NAMALWA (cell line): Measurements from ENCODE around the gene SYNJ2.

ENCODE experiments used
- DNase-seq: peaks from one replicate; pipeline ENCODE4 v3.0.0-alpha.2; 2015; ENCODE audit warnings: low spot score

Gene SYNJ2

DNA sequence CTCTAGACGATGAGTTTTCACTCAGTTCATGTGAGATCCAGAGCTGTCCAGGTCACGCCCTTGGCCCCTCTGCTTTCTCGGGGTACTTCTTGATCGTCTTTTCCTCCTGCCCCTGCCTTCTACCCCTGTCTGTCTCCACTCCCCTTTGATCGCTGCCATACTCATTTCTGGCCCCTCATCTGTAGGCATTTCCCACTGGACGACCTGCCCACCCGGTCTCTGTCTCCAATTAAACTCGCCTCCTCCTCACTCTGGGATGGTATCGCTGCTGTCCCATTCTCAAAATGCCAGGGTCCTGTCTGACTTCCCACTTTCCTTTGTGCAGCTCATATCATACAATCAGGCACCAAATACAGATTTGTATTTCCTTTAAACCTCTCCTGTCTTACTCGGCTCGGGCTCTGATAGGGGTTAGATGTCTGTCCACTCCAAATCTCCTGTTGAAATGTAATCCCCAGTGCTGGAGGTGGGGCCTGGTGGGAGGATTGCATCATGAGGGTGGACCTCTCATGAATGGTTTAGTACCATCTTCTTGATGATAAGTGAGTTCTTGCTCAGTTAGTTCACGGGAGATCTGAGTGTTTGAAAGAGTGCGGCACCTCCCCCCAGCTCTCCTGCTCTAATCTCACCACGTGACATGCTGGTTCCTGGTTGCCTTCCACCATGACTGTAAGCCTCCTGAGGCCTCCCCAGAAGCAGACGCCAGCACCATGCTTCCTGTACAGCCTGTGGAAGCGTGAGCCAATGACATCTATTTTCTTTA is 3.5 kb upstream of the SYNJ2 start:
- no peak for DNase-seq

GRCh38 chr6:157980288-157981131 is 1.2 kb upstream of the SYNJ2 start:
- DNase-seq, result peak; percentile 21

DNA sequence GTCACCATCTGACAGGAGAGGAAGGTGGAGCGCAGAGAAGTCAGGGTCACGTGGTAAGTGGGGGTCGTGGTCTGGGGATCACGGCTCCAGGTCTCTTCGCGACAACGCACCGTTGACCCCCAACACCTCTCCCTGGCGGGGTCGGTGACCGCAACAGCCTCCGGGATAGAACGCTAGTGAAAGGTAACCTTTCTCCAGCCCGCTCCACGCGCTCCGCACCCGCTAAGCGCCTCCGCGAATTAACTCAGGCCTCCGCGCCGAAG is 600 bp upstream of the SYNJ2 start:
- no peak for DNase-seq

GRCh38 chr6:157982102-157982562 is 469 bp downstream of the SYNJ2 start:
- DNase-seq, result peak; percentile 53

DNA sequence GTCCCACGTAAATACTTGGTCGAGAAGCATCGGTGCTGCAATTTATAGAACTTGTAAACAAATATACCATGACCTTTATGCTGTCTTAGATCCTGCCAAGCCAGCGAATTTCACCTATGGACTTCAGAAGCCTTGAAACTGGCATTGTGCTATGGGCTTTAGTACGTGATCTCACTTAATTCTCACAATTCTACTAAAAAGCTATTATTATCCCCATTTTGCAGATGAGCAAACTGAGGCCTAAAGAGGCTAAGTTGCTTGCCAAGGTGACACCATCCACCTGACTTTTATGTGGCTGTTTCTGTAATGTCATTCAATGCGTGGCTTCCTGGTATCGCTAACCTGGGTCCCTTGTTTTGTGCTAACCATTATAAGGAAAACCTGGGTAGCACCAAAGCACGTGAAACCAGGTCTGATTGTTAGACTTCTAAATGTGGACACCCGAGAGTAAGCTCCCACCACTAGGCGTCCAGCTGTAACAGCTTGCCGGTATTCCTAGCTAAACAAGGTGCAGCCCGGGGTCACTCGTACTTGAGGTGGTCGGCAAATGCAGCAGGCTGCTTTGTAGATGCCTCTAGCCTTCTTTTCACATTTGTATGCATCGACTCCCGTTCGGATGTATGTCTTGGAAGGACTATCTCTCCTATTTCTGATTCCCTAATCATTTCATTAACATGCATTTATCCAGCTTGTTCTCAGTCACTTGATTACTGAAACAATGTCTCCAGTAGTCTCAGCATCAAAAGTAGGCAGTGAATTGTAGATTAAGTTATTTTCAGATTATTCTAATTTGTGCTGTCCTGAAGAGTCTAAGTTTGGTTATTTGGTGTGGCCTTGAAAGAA is 1.1 kb downstream of the SYNJ2 start:
- DNase-seq, result no peak

- no peak for DNase-seq
Measured at GRCh38 chr6:157983406-157984119, 1.9 kb downstream of the SYNJ2 start.

DNA sequence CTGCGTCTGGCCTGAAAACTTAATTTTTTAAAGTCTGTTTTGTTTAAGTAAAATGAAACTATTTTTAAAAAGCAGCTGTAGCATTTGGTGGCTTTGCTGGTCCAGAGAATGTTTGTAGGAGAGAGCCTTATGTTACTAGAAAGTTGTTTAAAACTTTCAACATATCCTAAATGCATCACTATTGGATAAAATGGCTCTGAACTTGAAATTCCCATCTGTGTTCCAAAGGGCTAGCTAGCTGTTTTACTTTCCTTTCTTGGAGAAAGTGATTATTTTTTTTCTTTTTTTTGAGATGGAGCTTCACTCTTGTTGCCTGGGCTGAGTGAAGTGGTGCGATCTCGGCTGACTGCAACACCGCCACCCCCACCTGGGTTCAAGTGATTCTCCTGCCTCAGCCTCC is 2.5 kb downstream of the SYNJ2 start:
- DNase-seq, result no peak

DNA sequence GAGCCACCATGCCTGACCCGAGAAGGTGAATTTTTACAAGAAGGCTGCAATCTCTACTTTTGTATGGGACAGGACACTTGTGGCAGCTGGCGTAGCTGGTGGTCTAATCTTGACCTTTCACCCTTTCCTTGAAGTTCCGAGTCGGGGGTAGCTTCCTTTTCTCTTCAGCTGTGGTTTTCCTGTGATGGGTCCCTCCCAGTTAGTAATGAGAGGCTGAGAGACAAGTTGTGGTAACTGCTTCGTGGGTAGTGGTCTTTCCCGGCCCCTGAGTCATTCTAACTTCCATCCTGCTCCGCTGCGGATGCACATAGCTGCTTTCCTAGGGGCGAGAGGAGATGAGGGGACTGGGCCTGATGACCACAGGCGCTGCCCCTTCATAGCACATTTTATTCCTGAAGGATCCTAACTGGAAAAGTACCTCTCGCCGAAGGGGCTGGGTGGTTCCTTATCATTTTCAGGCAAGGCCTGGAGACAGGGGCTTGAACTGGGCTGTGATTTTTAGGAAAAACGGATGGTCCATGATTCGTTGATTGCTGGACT is 3.1 kb downstream of the SYNJ2 start:
- no peak for DNase-seq

DNA sequence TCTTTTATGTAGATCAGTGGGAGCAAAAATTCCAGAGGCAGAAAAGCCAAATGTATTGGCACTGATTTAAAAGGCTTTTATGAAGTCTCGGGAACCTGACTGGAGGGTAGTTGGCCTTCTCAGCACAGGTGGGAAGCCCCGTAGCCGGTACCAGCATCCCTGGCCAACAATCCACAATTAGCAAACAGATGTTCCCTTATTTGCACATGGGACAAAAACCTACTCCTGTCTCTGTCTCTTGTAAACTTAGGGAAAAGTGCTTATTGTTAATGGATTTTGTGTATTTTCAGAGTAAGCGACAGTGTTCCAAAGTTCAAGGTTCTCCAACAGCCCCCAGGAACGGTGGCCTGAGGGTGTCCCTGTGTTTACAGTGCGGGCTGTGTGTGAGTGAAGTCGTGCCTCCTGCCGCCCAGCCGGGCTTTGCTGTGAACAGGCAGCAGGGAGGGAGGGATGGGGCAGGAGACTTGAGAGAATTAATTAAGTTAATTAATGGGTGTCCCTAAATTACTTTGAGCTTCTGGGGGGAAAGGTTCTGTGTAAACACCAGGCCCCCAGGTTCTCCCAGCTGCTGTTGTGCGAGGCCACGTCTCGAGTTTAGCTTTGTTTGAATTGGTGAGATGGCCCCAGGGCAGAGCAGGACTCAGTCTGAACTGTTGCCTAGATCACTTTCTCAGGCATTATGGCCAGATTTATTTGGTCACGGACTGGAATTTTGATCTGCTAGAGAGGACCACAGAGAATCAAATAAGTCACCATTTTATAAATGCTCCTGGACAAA is 3.9 kb downstream of the SYNJ2 start:
- no peak for DNase-seq

GRCh38 chr6:157987788-157988699 is 6.4 kb downstream of the SYNJ2 start:
- no peak for DNase-seq

GRCh38 chr6:157988700-157989063 is 7.0 kb downstream of the SYNJ2 start:
- DNase-seq, result no peak

- no peak for DNase-seq
Measured at GRCh38 chr6:157989541-157990289, 8.1 kb downstream of the SYNJ2 start.

GRCh38 chr6:157990321-157991066 is 8.8 kb downstream of the SYNJ2 start:
- peak; percentile 35 for DNase-seq

DNA sequence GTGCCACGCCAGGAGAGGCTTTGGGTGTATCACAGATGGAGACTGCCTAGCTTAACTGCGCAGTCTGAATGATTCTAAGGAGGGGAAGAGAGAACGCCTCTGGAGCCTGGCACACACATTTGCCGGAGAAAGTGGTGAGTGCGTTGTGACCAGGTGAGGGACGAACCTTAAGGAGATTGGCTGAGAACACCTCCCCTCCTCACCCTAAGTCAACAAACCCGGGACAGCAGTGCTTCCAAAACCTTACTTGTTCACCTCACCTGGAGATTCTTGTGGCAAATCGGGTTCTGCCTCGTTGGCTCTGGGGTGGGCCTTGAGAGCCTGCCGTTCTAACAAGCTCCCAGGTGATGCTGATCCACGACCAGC is 9.4 kb downstream of the SYNJ2 start:
- DNase-seq, result no peak

- no peak for DNase-seq
Measured at GRCh38 chr6:157993076-157993475, 11.4 kb downstream of the SYNJ2 start.

DNA sequence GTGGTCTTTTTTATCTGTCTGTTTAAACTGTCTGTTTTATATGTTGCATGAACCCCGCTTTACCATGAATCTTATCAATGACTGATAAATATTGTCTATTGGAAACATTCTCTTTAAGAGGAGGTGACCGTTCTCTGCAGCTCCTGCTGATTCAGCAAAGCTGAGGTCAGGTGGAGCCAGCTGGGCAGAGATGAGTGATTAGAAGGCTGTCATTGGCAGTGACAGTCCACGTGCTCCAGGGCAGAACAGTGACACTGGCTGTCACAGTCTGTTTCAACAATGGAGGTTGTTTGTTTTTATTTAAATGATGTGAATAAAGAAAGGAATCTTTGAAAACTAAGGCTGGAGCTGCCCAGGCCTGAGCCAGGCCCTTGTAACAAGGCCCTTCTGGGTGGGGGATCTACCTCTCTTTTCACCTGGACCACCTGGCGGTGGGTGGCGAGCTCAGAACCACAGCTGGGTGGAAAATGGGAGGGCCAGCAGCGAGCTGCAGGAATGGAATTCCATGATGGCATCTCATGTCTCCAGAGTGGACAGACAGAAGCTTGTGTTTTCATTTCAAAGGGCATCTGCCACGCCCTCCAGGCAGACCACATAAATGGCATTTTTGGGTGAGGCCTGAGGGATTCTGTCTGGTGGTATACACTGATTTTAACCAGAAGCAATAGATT is 12.6 kb downstream of the SYNJ2 start:
- no peak for DNase-seq

DNA sequence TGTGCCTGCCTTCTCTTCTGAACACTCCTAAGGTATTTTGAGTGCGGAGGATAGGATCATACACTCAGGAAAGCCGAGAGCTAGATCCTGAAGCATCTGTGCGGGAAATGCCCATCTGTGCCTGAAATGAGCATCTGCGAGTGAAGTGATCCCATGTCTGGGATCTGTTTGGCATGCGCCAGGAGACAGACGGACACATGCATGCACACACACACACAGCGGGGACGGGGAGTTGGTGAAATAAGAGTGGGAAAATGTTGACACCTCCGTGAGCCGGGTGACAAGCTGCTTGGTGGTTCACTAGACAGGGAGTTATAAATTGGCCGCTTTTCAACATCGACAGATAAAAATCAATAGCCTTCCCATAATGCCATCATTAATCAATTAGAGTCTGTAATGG is 13.8 kb downstream of the SYNJ2 start:
- DNase-seq, result no peak

DNA sequence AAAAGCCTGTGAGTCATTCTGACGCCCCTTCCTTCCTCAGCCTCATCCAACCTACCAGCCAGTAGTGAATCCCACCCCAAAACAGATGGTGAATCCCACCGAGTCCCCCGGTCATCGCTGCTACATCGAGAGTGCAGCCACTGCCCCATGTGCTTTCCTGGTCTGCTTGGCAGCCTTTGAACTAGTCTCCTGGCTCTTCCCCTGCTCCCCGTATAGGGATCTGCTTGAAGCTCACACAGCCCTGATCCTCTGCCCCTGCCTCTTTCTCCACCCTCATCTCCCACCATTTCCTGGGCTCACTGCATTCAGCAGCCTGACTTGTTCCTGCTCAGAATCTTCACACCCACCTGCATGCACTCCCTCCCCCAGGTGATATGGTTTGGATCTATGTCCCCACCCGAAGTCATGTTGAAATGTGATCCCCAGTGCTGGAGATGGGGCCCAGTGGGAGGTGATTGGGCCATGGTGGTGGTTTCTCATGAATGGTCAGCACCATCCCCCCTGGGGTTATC is 14.6 kb downstream of the SYNJ2 start:
- DNase-seq, result no peak
